ENCODE data around the gene METRN.
A peak's percentile ranks its signal among the peaks of the same experiment; 100 is the strongest.

METRN gene

GRCh38 chr16:711084-711483 is 3.8 kb upstream of the METRN start:
- DNase-seq = no peak

GRCh38 chr16:711548-712320 is 3.2 kb upstream of the METRN start:
- DNase-seq = peak; percentile 86

- peak; percentile 53 for DNase-seq
These were observed 2.1 kb upstream of the METRN start for GRCh38 chr16:712740-713250.

- no peak for DNase-seq
These were observed 839 bp upstream of the METRN start for GRCh38 chr16:714079-714478.

GRCh38 chr16:715477-716199 is 720 bp downstream of the METRN start:
- no peak for DNase-seq

GRCh38 chr16:716200-716568 is 1.3 kb downstream of the METRN start:
- no peak for DNase-seq

- no peak for DNase-seq
These were observed 1.9 kb downstream of the METRN start for GRCh38 chr16:716768-717325.

GRCh38 chr16:717450-718245 is 2.7 kb downstream of the METRN start:
- no peak for DNase-seq

GRCh38 chr16:718389-718788 is 3.5 kb downstream of the METRN start:
- DNase-seq = no peak

GRCh38 chr16:718922-719321 is 4.0 kb downstream of the METRN start:
- DNase-seq = no peak

GRCh38 chr16:719815-720446 is 5.0 kb downstream of the METRN start:
- DNase-seq = no peak

- peak; percentile 48 for DNase-seq
These were observed 5.6 kb downstream of the METRN start for GRCh38 chr16:720447-720989.

GRCh38 chr16:720990-721764 is 6.3 kb downstream of the METRN start, which contains the start of gene ANTKMT:
TSS of gene ANTKMT (plus strand) at chr16:721146. CDS start at chr16:721275, 129 bp downstream.
- peak; percentile 75 for DNase-seq

GRCh38 chr16:721765-722540 is 7.0 kb downstream of the METRN start:
- DNase-seq = no peak

- no peak for DNase-seq
These were observed 8.1 kb downstream of the METRN start for GRCh38 chr16:722835-723633.

- DNase-seq = no peak
These were observed 8.8 kb downstream of the METRN start for GRCh38 chr16:723695-724094.

- DNase-seq = no peak
These were observed 9.5 kb downstream of the METRN start for GRCh38 chr16:724188-725040.

GRCh38 chr16:725041-725376 is 10.1 kb downstream of the METRN start:
- DNase-seq = no peak
